ENCODE data around the gene MEF2C. TPM values are rescaled to one million over a fixed set of nuclear protein-coding genes. Genes with fewer than 3 reads are reported as not detected.
"Not testable (repeated sequence)": the region's sequence is repeated elsewhere in the genome, so short reads cannot be mapped to it uniquely, and the experiment has no call there.

MEF2C gene
- polyA plus RNA-seq, 2 donors, result 1.6 to 1.7 TPM

GRCh38 chr5:88803309-88803708 lies 79.7 kb downstream of the MEF2C start:
- H3K27me3 ChIP-seq (ENCODE audit: control insufficient read depth in 1 of 2, insufficient read depth in 2 of 2, low read length in 2 of 2), result no peaks in the 10 kb centered on the region
- H3K36me3 ChIP-seq (ENCODE audit: control insufficient read depth in 2 of 2, insufficient read depth in 2 of 2, low read length in 1 of 2), result peaks cover 0 to 2% of the 10 kb centered on the region in 2 donors
- H3K4me3 ChIP-seq (ENCODE audit: low read depth in 1 of 2, low read length in 2 of 2), result no peak overlapping the region
- H3K4me1 ChIP-seq (ENCODE audit: control insufficient read depth in 2 of 2, insufficient read depth in 2 of 2, low read length in 1 of 2), result no peaks in the 10 kb centered on the region
- no peaks in the 10 kb centered on the region for H3K9me3 ChIP-seq (ENCODE audit: control insufficient read depth in 2 of 2, insufficient read depth in 1 of 2, low read depth in 1 of 2, low read length in 1 of 2)
- no peak overlapping the region for H3K27ac ChIP-seq (ENCODE audit: low read depth in 2 of 2, low read length in 1 of 2)
- WGBS, 2 donors, result 56 to 62% methylated on average over 1 of the region's 1 CpG

GRCh38 chr5:88799938-88800535 lies 82.9 kb downstream of the MEF2C start:
- no peak overlapping the region for H3K4me3 ChIP-seq (ENCODE audit: low read depth in 1 of 2, low read length in 2 of 2)
- H3K9me3 ChIP-seq (ENCODE audit: control insufficient read depth in 2 of 2, insufficient read depth in 1 of 2, low read depth in 1 of 2, low read length in 1 of 2), result no peaks in the 10 kb centered on the region
- H3K4me1 ChIP-seq (ENCODE audit: control insufficient read depth in 2 of 2, insufficient read depth in 2 of 2, low read length in 1 of 2), result no peaks in the 10 kb centered on the region
- no peak overlapping the region for H3K27ac ChIP-seq (ENCODE audit: low read depth in 2 of 2, low read length in 1 of 2)
- 59 to 65% methylated on average over 2 of the region's 2 CpGs for WGBS, 2 donors
- peaks cover 0 to 2% of the 10 kb centered on the region in 2 donors for H3K36me3 ChIP-seq (ENCODE audit: control insufficient read depth in 2 of 2, insufficient read depth in 2 of 2, low read length in 1 of 2)
- H3K27me3 ChIP-seq (ENCODE audit: control insufficient read depth in 1 of 2, insufficient read depth in 2 of 2, low read length in 2 of 2), result no peaks in the 10 kb centered on the region

DNA sequence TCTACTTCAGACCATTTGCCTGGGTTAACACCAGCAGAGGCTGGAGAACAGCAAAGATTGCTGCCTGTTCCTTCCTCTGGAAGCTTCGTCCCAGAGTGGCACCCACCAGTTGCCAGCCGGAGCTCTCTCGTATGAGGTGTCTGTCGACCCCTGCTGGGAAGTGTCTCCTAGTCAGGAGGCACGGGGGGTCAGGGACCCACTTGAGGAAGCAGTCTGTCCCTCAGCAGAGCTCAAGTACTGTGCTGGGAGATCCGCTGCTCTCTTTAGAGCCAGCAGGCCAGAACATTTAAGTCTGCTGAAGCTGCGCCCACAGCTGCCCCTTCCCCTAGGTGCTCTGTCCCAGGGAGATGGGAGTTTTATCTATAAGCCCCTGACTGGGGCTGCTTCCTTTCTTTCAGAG lies 84.1 kb downstream of the MEF2C start:
- H3K36me3 ChIP-seq (ENCODE audit: control insufficient read depth in 2 of 2, insufficient read depth in 2 of 2, low read length in 1 of 2); H3K4me3 ChIP-seq (ENCODE audit: low read depth in 1 of 2, low read length in 2 of 2); H3K9me3 ChIP-seq (ENCODE audit: control insufficient read depth in 2 of 2, insufficient read depth in 1 of 2, low read depth in 1 of 2, low read length in 1 of 2); H3K27me3 ChIP-seq (ENCODE audit: control insufficient read depth in 1 of 2, insufficient read depth in 2 of 2, low read length in 2 of 2); H3K4me1 ChIP-seq (ENCODE audit: control insufficient read depth in 2 of 2, insufficient read depth in 2 of 2, low read length in 1 of 2); H3K27ac ChIP-seq (ENCODE audit: low read depth in 2 of 2, low read length in 1 of 2): not testable (repeated sequence)
- 85 to 90% methylated on average over 7 of the region's 7 CpGs for WGBS, 2 donors

GRCh38 chr5:88793797-88794196 lies 89.2 kb downstream of the MEF2C start:
- H3K27me3 ChIP-seq (ENCODE audit: control insufficient read depth in 1 of 2, insufficient read depth in 2 of 2, low read length in 2 of 2); H3K27ac ChIP-seq (ENCODE audit: low read depth in 2 of 2, low read length in 1 of 2); H3K9me3 ChIP-seq (ENCODE audit: control insufficient read depth in 2 of 2, insufficient read depth in 1 of 2, low read depth in 1 of 2, low read length in 1 of 2); H3K4me3 ChIP-seq (ENCODE audit: low read depth in 1 of 2, low read length in 2 of 2); H3K4me1 ChIP-seq (ENCODE audit: control insufficient read depth in 2 of 2, insufficient read depth in 2 of 2, low read length in 1 of 2); H3K36me3 ChIP-seq (ENCODE audit: control insufficient read depth in 2 of 2, insufficient read depth in 2 of 2, low read length in 1 of 2): not testable (repeated sequence)
- 82 to 88% methylated on average over 2 to 3 of the region's 3 CpGs for WGBS, 2 donors

DNA sequence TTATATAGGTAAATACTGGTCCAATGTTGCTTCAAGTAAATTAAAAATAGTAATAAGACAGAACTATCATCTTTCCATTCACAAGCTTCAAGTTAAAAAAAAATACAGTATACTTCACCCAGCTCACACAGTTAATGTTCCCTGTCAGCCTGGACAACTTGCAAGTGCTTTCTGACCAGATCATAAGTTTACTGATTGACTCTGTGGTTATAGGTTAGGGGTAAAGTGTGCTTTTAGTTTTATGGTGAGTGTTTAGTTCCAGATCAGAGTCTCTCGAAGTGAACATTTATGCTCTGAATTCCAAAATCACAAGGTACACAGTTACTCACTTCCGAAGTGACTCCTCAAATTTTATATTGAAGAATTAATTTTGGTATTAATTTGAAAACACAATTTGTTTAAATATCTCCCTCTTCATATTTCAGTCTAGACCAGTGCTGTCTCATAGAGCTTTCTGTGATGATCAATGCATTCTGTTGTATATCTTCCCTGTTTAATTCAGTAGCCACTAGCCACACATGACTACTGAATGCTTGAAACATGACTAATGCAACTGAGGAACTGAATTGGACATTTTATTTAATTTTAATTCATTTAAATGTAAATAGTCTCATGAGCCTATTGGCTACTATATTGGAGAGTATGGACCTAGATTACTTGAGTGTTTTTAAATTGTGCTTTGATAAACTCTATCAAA lies 90.7 kb downstream of the MEF2C start:
- no peak overlapping the region for H3K27ac ChIP-seq (ENCODE audit: low read depth in 2 of 2, low read length in 1 of 2)
- H3K36me3 ChIP-seq (ENCODE audit: control insufficient read depth in 2 of 2, insufficient read depth in 2 of 2, low read length in 1 of 2), result no peaks in the 10 kb centered on the region
- no peaks in the 10 kb centered on the region for H3K9me3 ChIP-seq (ENCODE audit: control insufficient read depth in 2 of 2, insufficient read depth in 1 of 2, low read depth in 1 of 2, low read length in 1 of 2)
- no peaks in the 10 kb centered on the region for H3K27me3 ChIP-seq (ENCODE audit: control insufficient read depth in 1 of 2, insufficient read depth in 2 of 2, low read length in 2 of 2)
- no peak overlapping the region for H3K4me3 ChIP-seq (ENCODE audit: low read depth in 1 of 2, low read length in 2 of 2)
- WGBS, 2 donors, result 83 to 85% methylated on average over 2 of the region's 2 CpGs
- no peaks in the 10 kb centered on the region for H3K4me1 ChIP-seq (ENCODE audit: control insufficient read depth in 2 of 2, insufficient read depth in 2 of 2, low read length in 1 of 2)

- Histone ChIP-seq H3K36me3 (ENCODE audit: control insufficient read depth in 2 of 2, insufficient read depth in 2 of 2, low read length in 1 of 2) (no peaks in the 10 kb centered on the region), H3K4me1 (ENCODE audit: control insufficient read depth in 2 of 2, insufficient read depth in 2 of 2, low read length in 1 of 2) (no peaks in the 10 kb centered on the region), H3K4me3 (ENCODE audit: low read depth in 1 of 2, low read length in 2 of 2) (no peak overlapping the region), H3K9me3 (ENCODE audit: control insufficient read depth in 2 of 2, insufficient read depth in 1 of 2, low read depth in 1 of 2, low read length in 1 of 2) (no peaks in the 10 kb centered on the region), H3K27me3 (ENCODE audit: control insufficient read depth in 1 of 2, insufficient read depth in 2 of 2, low read length in 2 of 2) (no peaks in the 10 kb centered on the region), H3K27ac (ENCODE audit: low read depth in 2 of 2, low read length in 1 of 2) (no peak overlapping the region)
- 75% methylated on average over 3 of the region's 3 CpGs for WGBS, 2 donors
These were observed 95.1 kb downstream of the MEF2C start for GRCh38 chr5:88787856-88788255.

- Histone ChIP-seq H3K27ac (ENCODE audit: low read depth in 2 of 2, low read length in 1 of 2) (no peak overlapping the region), H3K27me3 (ENCODE audit: control insufficient read depth in 1 of 2, insufficient read depth in 2 of 2, low read length in 2 of 2) (no peaks in the 10 kb centered on the region), H3K36me3 (ENCODE audit: control insufficient read depth in 2 of 2, insufficient read depth in 2 of 2, low read length in 1 of 2) (no peaks in the 10 kb centered on the region), H3K9me3 (ENCODE audit: control insufficient read depth in 2 of 2, insufficient read depth in 1 of 2, low read depth in 1 of 2, low read length in 1 of 2) (no peaks in the 10 kb centered on the region), H3K4me1 (ENCODE audit: control insufficient read depth in 2 of 2, insufficient read depth in 2 of 2, low read length in 1 of 2) (no peaks in the 10 kb centered on the region), H3K4me3 (ENCODE audit: low read depth in 1 of 2, low read length in 2 of 2) (no peak overlapping the region)
- WGBS, 2 donors, result 82% methylated on average over 2 of the region's 2 CpGs
These were observed 96.2 kb downstream of the MEF2C start for GRCh38 chr5:88786789-88787188.

DNA sequence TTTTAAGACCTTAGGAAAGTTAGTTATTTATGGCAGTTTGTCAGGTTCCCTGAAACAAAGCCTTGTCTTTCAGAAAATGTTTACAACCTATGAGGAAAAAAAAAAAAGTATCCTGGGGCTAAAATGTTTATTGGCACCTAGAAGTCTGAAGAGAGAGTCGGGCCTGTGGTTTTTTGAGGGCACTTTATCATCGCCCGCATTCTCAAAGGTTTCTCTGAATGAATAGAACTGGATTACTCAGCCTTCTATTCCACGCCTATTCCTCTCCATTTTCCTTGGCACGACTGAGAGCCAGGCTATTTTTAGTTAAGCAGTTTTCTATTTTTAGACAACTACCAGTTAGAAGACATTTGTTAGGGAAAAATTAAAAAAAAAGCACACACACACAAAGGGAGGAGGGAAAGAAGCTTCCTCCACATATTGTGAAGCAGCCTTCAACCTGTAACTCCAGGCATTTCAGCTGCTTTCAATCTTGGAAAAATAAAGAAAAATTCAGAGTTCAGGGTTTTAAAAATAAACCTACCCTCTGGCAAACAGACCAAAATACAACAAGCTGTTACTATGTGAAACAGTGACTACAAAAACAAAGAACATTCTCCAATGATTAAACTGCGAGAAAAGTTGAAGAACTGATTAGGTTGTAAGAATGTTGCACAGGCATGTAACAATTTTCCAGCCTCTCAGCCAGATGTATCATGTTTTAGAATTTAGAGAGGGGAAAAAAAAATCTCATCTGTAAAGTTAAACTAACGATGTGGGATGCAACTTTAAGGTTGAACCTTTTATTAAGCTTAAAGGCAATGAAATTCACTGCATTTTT lies 97.0 kb downstream of the MEF2C start:
- Histone ChIP-seq H3K4me1 (ENCODE audit: control insufficient read depth in 2 of 2, insufficient read depth in 2 of 2, low read length in 1 of 2) (no peaks in the 10 kb centered on the region), H3K9me3 (ENCODE audit: control insufficient read depth in 2 of 2, insufficient read depth in 1 of 2, low read depth in 1 of 2, low read length in 1 of 2) (no peaks in the 10 kb centered on the region), H3K27ac (ENCODE audit: low read depth in 2 of 2, low read length in 1 of 2) (no peak overlapping the region), H3K27me3 (ENCODE audit: control insufficient read depth in 1 of 2, insufficient read depth in 2 of 2, low read length in 2 of 2) (no peaks in the 10 kb centered on the region), H3K36me3 (ENCODE audit: control insufficient read depth in 2 of 2, insufficient read depth in 2 of 2, low read length in 1 of 2) (no peaks in the 10 kb centered on the region), H3K4me3 (ENCODE audit: low read depth in 1 of 2, low read length in 2 of 2) (no peak overlapping the region)
- WGBS, 2 donors, result 5 to 10% methylated on average over 7 of the region's 7 CpGs

- no peaks in the 10 kb centered on the region for H3K9me3 ChIP-seq (ENCODE audit: control insufficient read depth in 2 of 2, insufficient read depth in 1 of 2, low read depth in 1 of 2, low read length in 1 of 2)
- WGBS, 2 donors, result 83 to 86% methylated on average over 4 of the region's 4 CpGs
- no peaks in the 10 kb centered on the region for H3K27me3 ChIP-seq (ENCODE audit: control insufficient read depth in 1 of 2, insufficient read depth in 2 of 2, low read length in 2 of 2)
- H3K4me1 ChIP-seq (ENCODE audit: control insufficient read depth in 2 of 2, insufficient read depth in 2 of 2, low read length in 1 of 2), result no peaks in the 10 kb centered on the region
- no peaks in the 10 kb centered on the region for H3K36me3 ChIP-seq (ENCODE audit: control insufficient read depth in 2 of 2, insufficient read depth in 2 of 2, low read length in 1 of 2)
- H3K27ac ChIP-seq (ENCODE audit: low read depth in 2 of 2, low read length in 1 of 2), result no peak overlapping the region
- H3K4me3 ChIP-seq (ENCODE audit: low read depth in 1 of 2, low read length in 2 of 2), result no peak overlapping the region
These were observed 100.4 kb downstream of the MEF2C start for GRCh38 chr5:88782571-88782970.
